K562 (cell line): ENCODE data around the gene ZBTB32. TPM values are rescaled to one million over a fixed set of nuclear protein-coding genes. Genes with fewer than 3 reads are reported as not detected.

Experiments
- CCNT2 ChIP-seq: IDR thresholded peaks from 2 replicates; pipeline ENCODE4 v1.6.1; 2011; ENCODE audit warnings: borderline replicate concordance, low read depth, mild to moderate bottlenecking, moderate library complexity, mixed read lengths, low read length; ENCODE audit not compliant: insufficient read length; ENCODE audit errors: extremely low read depth
- CREB3 ChIP-seq: fragments of 450-650 bp; conservative IDR thresholded peaks from 2 replicates; pipeline ENCODE4 v1.6.1; 2016; ENCODE audit warnings: missing genetic modification characterization, low read depth, mild to moderate bottlenecking, missing compliant biosample characterization, moderate library complexity
- CXXC5 ChIP-seq: fragments of 250-450 bp; sonication (Bioruptor Pico); IDR thresholded peaks from 2 replicates; pipeline ENCODE4 v1.8.0; 2022; ENCODE audit warnings: inconsistent platforms, mild to moderate bottlenecking, moderate library complexity
- DACH1 ChIP-seq: fragments of 450-650 bp; IDR thresholded peaks from 2 replicates; pipeline ENCODE4 v1.6.1; 2018; ENCODE audit not compliant: partially characterized antibody
- ESRRB ChIP-seq: fragments of 250-450 bp; sonication (Bioruptor Pico); IDR thresholded peaks from 2 replicates; pipeline ENCODE4 v1.5.0; 2020; ENCODE audit warnings: mild to moderate bottlenecking, moderate library complexity, borderline replicate concordance
- FOXJ2 ChIP-seq: fragments of 200-800 bp; sonication (Bioruptor generic); IDR thresholded peaks from 2 replicates; pipeline ENCODE4 v1.6.1; 2016; ENCODE audit warnings: missing genetic modification characterization, missing compliant biosample characterization
- HMG20A ChIP-seq: fragments of 450-650 bp; formaldehyde crosslinking; conservative IDR thresholded peaks from 2 replicates; pipeline ENCODE4 v1.4.0; 2020; ENCODE audit warnings: mild to moderate bottlenecking, mixed read lengths
- KLF10 ChIP-seq: fragments of 250-450 bp; sonication (Bioruptor Pico); IDR thresholded peaks from 2 replicates; pipeline ENCODE4 v1.6.1; 2021; ENCODE audit warnings: matching md5 sums
- KLF16 ChIP-seq: IDR thresholded peaks from 2 replicates; pipeline ENCODE4 v1.6.1; 2016; ENCODE audit warnings: antibody characterized with exemption
- MAX ChIP-seq: sonication (generic); formaldehyde crosslinking; IDR thresholded peaks from 2 replicates; pipeline ENCODE4 v1.9.0; 2022; ENCODE audit warnings: mild to moderate bottlenecking, missing genetic modification reagents
- NCOR1 ChIP-seq: fragments of 450-650 bp; IDR thresholded peaks from 2 replicates; pipeline ENCODE4 v1.6.1; 2016; ENCODE audit warnings: mild to moderate bottlenecking, moderate library complexity
- POU5F1 ChIP-seq: fragments of 150-350 bp; IDR thresholded peaks from 2 replicates; pipeline ENCODE4 v1.6.1; 2014; ENCODE audit warnings: borderline replicate concordance, low read length, low read depth, mild to moderate bottlenecking; ENCODE audit not compliant: partially characterized antibody
- SOX6 ChIP-seq: fragments of 450-650 bp; IDR thresholded peaks from 2 replicates; pipeline ENCODE4 v1.6.1; 2014; ENCODE audit warnings: mild to moderate bottlenecking
- TAF1 ChIP-seq: IDR thresholded peaks from 2 replicates; pipeline ENCODE4 v1.6.1; 2011; ENCODE audit warnings: mild to moderate bottlenecking, low read length, moderate library complexity; ENCODE audit not compliant: insufficient read depth, control insufficient read depth, severe bottlenecking; ENCODE audit errors: extremely low read depth
- ZKSCAN3 ChIP-seq: fragments of 250-450 bp; sonication (Bioruptor Pico); IDR thresholded peaks from 2 replicates; pipeline ENCODE4 v1.4.0; 2020
- ZMIZ1 ChIP-seq, 2 experiments: fragments of 150-350 bp in 1 of 2; IDR thresholded peaks; 2 replicates each; pipeline ENCODE4 v1.6.1; 2012 to 2016; ENCODE audit warnings: low read depth in 2 of 2, low read length in 2 of 2, mild to moderate bottlenecking in 1 of 2, moderate library complexity in 1 of 2
- ZNF134 ChIP-seq: fragments of 250-450 bp; sonication (Bioruptor Pico); conservative IDR thresholded peaks from 2 replicates; pipeline ENCODE4 v1.4.0; 2020
- ZNF23 ChIP-seq: fragments of 250-450 bp; sonication (Bioruptor Pico); IDR thresholded peaks from 2 replicates; pipeline ENCODE4 v1.4.0; 2020; ENCODE audit warnings: mild to moderate bottlenecking
- ZNF232 ChIP-seq: sonication (generic); formaldehyde crosslinking; IDR thresholded peaks from 2 replicates; pipeline ENCODE4 v1.8.0; 2022; ENCODE audit warnings: mild to moderate bottlenecking, missing genetic modification reagents
- ZNF639 ChIP-seq, 2 experiments: fragments of 200-800 bp in 1 of 2; sonication (Bioruptor generic) in 1 of 2; sonication (generic) in 1 of 2; formaldehyde crosslinking in 1 of 2; IDR thresholded peaks in 1 of 2; conservative IDR thresholded peaks in 1 of 2; 2 replicates each; pipeline versions ENCODE4 v1.5.0 to v1.6.1; 2016 to 2020; ENCODE audit warnings: missing compliant biosample characterization in 1 of 2, missing genetic modification characterization in 1 of 2, missing genetic modification reagents in 1 of 2
- ZNF699 ChIP-seq: fragments of 250-450 bp; sonication (Bioruptor Pico); IDR thresholded peaks from 2 replicates; pipeline ENCODE4 v1.8.0; 2021; ENCODE audit warnings: mild to moderate bottlenecking, moderate library complexity; ENCODE audit not compliant: insufficient replicate concordance
- ZNF75A ChIP-seq: fragments of 450-650 bp; formaldehyde crosslinking; IDR thresholded peaks from 2 replicates; pipeline ENCODE4 v1.4.0; 2020; ENCODE audit warnings: mild to moderate bottlenecking
- ZZZ3 ChIP-seq: fragments of 450-650 bp; IDR thresholded peaks from 2 replicates; pipeline ENCODE4 v1.6.1; 2016; ENCODE audit warnings: antibody characterized with exemption, mild to moderate bottlenecking, moderate library complexity
- polyA plus RNA-seq, 8 experiments: library from polyadenylated mRNA; depleted of rRNA in 4 of 8; stranded (reverse) in 5 of 8; unstranded in 3 of 8; fragments of >200 nt; fragmentation: Nextera tagmentation in 2 of 8; fragmentation: Illumina TruSeq in 1 of 8; extraction: Ambion mirVana in 2 of 8; extraction: Trizol in 1 of 8; gene quantifications; 2 replicates each; pipeline versions ENCODE4 v1.2.1 to v1.2.3, GENCODE V29; 2011 to 2014; ENCODE audit warnings: inconsistent platforms in 1 of 8, missing spikeins in 1 of 8
- total RNA-seq, 7 experiments: library from RNA; depleted of rRNA in 6 of 7; stranded (reverse); fragments of >200 nt in 6 of 7; fragmentation: Illumina TruSeq in 2 of 7; extraction: Trizol in 2 of 7; gene quantifications; 2 replicates each; pipeline versions ENCODE4 v1.2.1 to v1.2.3, GENCODE V29; 2011 to 2021; ENCODE audit warnings: low replicate concordance in 1 of 7

Gene ZBTB32
- total and polyA plus RNA-seq, 9 of the 15 experiments (the other 6 are each of a cell fraction or from before 2014, with no cell fraction given) = 0.20 TPM; not detected in 8

GRCh38 chr19:35671818-35672217 is 32.5 kb upstream of the ZBTB32 start (continued):
- TF ChIP-seq CREB3 (tag) (0 out of 2 replicates have a peak, but pooled peaks have one; percentile 23), ZNF639 (CRISPR knock-in tag; conservative IDR thresholded peaks at IDR 0.05 in 1 of 2, IDR thresholded peaks at IDR 0.05 in 1 of 2) (0 out of 4 replicates have a peak, but pooled peaks of 1 of the 2 experiments have one; percentile 40), POU5F1 (no peak), ZNF134 (CRISPR knock-in tag) (no peak), KLF10 (CRISPR knock-in tag) (no peak), HMG20A (CRISPR knock-in tag) (no peak), SOX6 (peak; percentile 93), KLF16 (peak; percentile 74; the same call in 1 of the 2 replicates), MAX (CRISPR knock-in tag) (peak; percentile 51; the same call in 1 of the 2 replicates), ZNF23 (CRISPR knock-in tag) (no peak), CXXC5 (CRISPR knock-in tag) (peak; percentile 89), ZNF232 (CRISPR knock-in tag) (no peak), ZKSCAN3 (CRISPR knock-in tag) (no peak), ZNF699 (no peak), CCNT2 (peak; percentile 30), ZMIZ1 (IDR thresholded peaks at IDR 0.05; ENCODE audit: low read depth in 2 of 2, low read length in 2 of 2) (peak in 1 of 2 experiments; percentile 84; a peak in 2 of 4 replicates), ESRRB (CRISPR knock-in tag) (no peak), TAF1 (peak; percentile 20), DACH1 (no peak), ZNF75A (CRISPR knock-in tag) (no peak), FOXJ2 (no peak), ZZZ3 (no peak), NCOR1 (peak; percentile 93)
